Liver (tissue), 9 donors: Measurements from ENCODE around the gene CARD8. TPM values are rescaled to one million over a fixed set of nuclear protein-coding genes. Genes with fewer than 3 reads are reported as not detected.

Experiments used
- DNase-seq: peaks from one replicate; pipeline ENCODE4 v3.0.0-alpha.2; 2017; ENCODE audit warnings: low spot score
- H3K27ac ChIP-seq, 2 donors: one replicate each; pipeline ENCODE4 v1.7.0; 2013; ENCODE audit warnings: inconsistent platforms in 2 of 2, low read length in 2 of 2, control low read depth in 1 of 2, low read depth in 1 of 2, mild to moderate bottlenecking in 1 of 2
- H3K27me3 ChIP-seq, 4 donors: one replicate each; pipeline versions ENCODE4 v1.6.1 to v1.7.0; 2013; ENCODE audit warnings: low read length in 3 of 4, inconsistent platforms in 1 of 4, mild to moderate bottlenecking in 1 of 4, moderate library complexity in 1 of 4; ENCODE audit not compliant: control insufficient read depth in 4 of 4, insufficient read depth in 4 of 4
- H3K36me3 ChIP-seq, 4 donors: one replicate each; pipeline versions ENCODE4 v1.6.1 to v1.7.0; 2013; ENCODE audit warnings: low read length in 3 of 4, mild to moderate bottlenecking in 3 of 4, low read depth in 1 of 4, moderate library complexity in 1 of 4; ENCODE audit not compliant: control insufficient read depth in 4 of 4, insufficient read depth in 3 of 4
- H3K4me1 ChIP-seq, 4 donors: one replicate each; pipeline versions ENCODE4 v1.6.1 to v1.7.0; 2013; ENCODE audit warnings: low read length in 3 of 4, mild to moderate bottlenecking in 3 of 4, moderate library complexity in 1 of 4; ENCODE audit not compliant: control insufficient read depth in 4 of 4, insufficient read depth in 4 of 4
- H3K4me3 ChIP-seq, 3 donors: one replicate each; pipeline versions ENCODE4 v1.6.1 to v1.7.0; 2013; ENCODE audit warnings: low read length in 3 of 3, control low read depth in 1 of 3, low read depth in 1 of 3, mild to moderate bottlenecking in 1 of 3
- H3K9ac ChIP-seq, 2 donors: one replicate each; pipeline ENCODE4 v1.7.0; 2013; ENCODE audit warnings: low read length in 2 of 2, mild to moderate bottlenecking in 2 of 2, moderate library complexity in 2 of 2, control low read depth in 1 of 2, low read depth in 1 of 2
- H3K9me3 ChIP-seq, 4 donors: one replicate each; pipeline versions ENCODE4 v1.6.1 to v1.7.0; 2013; ENCODE audit warnings: low read length in 3 of 4; ENCODE audit not compliant: control insufficient read depth in 4 of 4
- ATF3 ChIP-seq: IDR thresholded peaks from 2 replicates; pipeline ENCODE4 v1.6.1; 2016; ENCODE audit warnings: antibody characterized with exemption
- CTCF ChIP-seq: fragments of 150-350 bp; IDR thresholded peaks from 2 replicates; pipeline ENCODE4 v1.5.1; 2017; ENCODE audit warnings: improper control_type of control experiment, low read depth, low read length; ENCODE audit not compliant: missing input control
- EGR1 ChIP-seq, 2 donors: IDR thresholded peaks; 2 replicates each; pipeline ENCODE4 v1.6.1; 2016 to 2018; ENCODE audit warnings: antibody characterized with exemption in 2 of 2, low read depth in 2 of 2
- FOXA1 ChIP-seq: IDR thresholded peaks from 2 replicates; pipeline ENCODE4 v1.6.1; 2016; ENCODE audit warnings: antibody characterized with exemption
- FOXA2 ChIP-seq: IDR thresholded peaks from 2 replicates; pipeline ENCODE4 v1.6.1; 2016; ENCODE audit warnings: antibody characterized with exemption
- GABPA ChIP-seq, 2 donors: IDR thresholded peaks in 1 of 2; conservative IDR thresholded peaks in 1 of 2; 2 replicates each; pipeline ENCODE4 v1.6.1; 2016; ENCODE audit warnings: antibody characterized with exemption in 2 of 2, mild to moderate bottlenecking in 1 of 2, moderate library complexity in 1 of 2
- HNF4A ChIP-seq, 2 donors: conservative IDR thresholded peaks; 2 replicates each; pipeline ENCODE4 v1.6.1; 2016; ENCODE audit warnings: antibody characterized with exemption in 2 of 2, mild to moderate bottlenecking in 2 of 2
- HNF4G ChIP-seq: IDR thresholded peaks from 2 replicates; pipeline ENCODE4 v1.6.1; 2016; ENCODE audit warnings: antibody characterized with exemption
- JUND ChIP-seq, 2 donors: IDR thresholded peaks; 2 replicates each; pipeline ENCODE4 v1.6.1; 2016; ENCODE audit warnings: antibody characterized with exemption in 2 of 2
- MAX ChIP-seq: IDR thresholded peaks from 2 replicates; pipeline ENCODE4 v1.6.1; 2016; ENCODE audit warnings: antibody characterized with exemption
- NR2F2 ChIP-seq: IDR thresholded peaks from 2 replicates; pipeline ENCODE4 v1.6.1; 2016; ENCODE audit warnings: antibody characterized with exemption
- RAD21 ChIP-seq, 2 donors: IDR thresholded peaks; 2 replicates each; pipeline ENCODE4 v1.6.1; 2016; ENCODE audit warnings: antibody characterized with exemption in 2 of 2, mild to moderate bottlenecking in 2 of 2
- REST ChIP-seq: IDR thresholded peaks from 2 replicates; pipeline ENCODE4 v1.6.1; 2016; ENCODE audit warnings: antibody characterized with exemption, mild to moderate bottlenecking
- RXRA ChIP-seq, 2 donors: IDR thresholded peaks; 2 replicates each; pipeline ENCODE4 v1.6.1; 2017 to 2018; ENCODE audit warnings: antibody characterized with exemption in 2 of 2, mild to moderate bottlenecking in 1 of 2
- SP1 ChIP-seq: IDR thresholded peaks from 2 replicates; pipeline ENCODE4 v1.6.1; 2018; ENCODE audit warnings: antibody characterized with exemption, mild to moderate bottlenecking
- TAF1 ChIP-seq: conservative IDR thresholded peaks from 2 replicates; pipeline ENCODE4 v1.6.1; 2016; ENCODE audit warnings: antibody characterized with exemption, mild to moderate bottlenecking
- YY1 ChIP-seq: IDR thresholded peaks from 2 replicates; pipeline ENCODE4 v1.6.1; 2016; ENCODE audit warnings: antibody characterized with exemption, mild to moderate bottlenecking
- ZBTB33 ChIP-seq: IDR thresholded peaks from 2 replicates; pipeline ENCODE4 v1.6.1; 2016; ENCODE audit warnings: antibody characterized with exemption
- WGBS: extraction: QIAGEN DNeasy Blood & Tissue Kit; methylation state at CpG from one replicate; pipeline ENCODE4 v1.1.7; 2013; 5-methylcytosine and 5-hydroxymethylcytosine counted together
- polyA plus RNA-seq, 2 donors: library from polyadenylated mRNA; stranded (reverse) in 1 of 2; unstranded in 1 of 2; fragments of 200-250 nt in 1 of 2; fragments of >200 nt in 1 of 2; fragmentation: Nextera tagmentation in 1 of 2; extraction: Ambion mirVana in 1 of 2; gene quantifications; one replicate each; pipeline versions ENCODE4 v1.2.1 to v1.2.3, GENCODE V29; 2013 to 2015
- total RNA-seq, 2 donors: library from RNA; depleted of rRNA; stranded (reverse); fragments of >200 nt; gene quantifications; one replicate each; pipeline ENCODE4 v1.2.3, GENCODE V29; 2014
- donor health status: healthy.
- donor health status: healthy.
- donor health status: healthy.
- donor health status: healthy.
- donor health status: healthy.

Gene CARD8
- total and polyA plus RNA-seq, 4 donors, result 9.4 to 36.3 (median 22.4) TPM

GRCh38 chr19:48186541-48186991 lies 69.1 kb downstream of the CARD8 start (continued):
- TF ChIP-seq MAX, result no peak
- TF ChIP-seq GABPA (IDR thresholded peaks at IDR 0.05 in 1 of 2, conservative IDR thresholded peaks at IDR 0.05 in 1 of 2), result no peak
- no peak for TF ChIP-seq YY1
- no peak for TF ChIP-seq ATF3
- TF ChIP-seq SP1, result no peak
- no peak for TF ChIP-seq RAD21 (IDR thresholded peaks at IDR 0.05)
- no peak for TF ChIP-seq HNF4G
- TF ChIP-seq NR2F2, result no peak

- DNase-seq, result no peak
- Histone ChIP-seq H3K4me3 (no peak overlapping the region), H3K36me3 (peaks cover 0 to 2% (median under 1%) of the 10 kb centered on the region in 4 donors), H3K4me1 (no peaks in the 10 kb centered on the region), H3K27me3 (no peaks in the 10 kb centered on the region), H3K9ac (no peak overlapping the region), H3K27ac (no peak overlapping the region), H3K9me3 (peaks cover 2 to 8% (median 4%) of the 10 kb centered on the region in 4 donors)
- 89% methylated on average over 5 of the region's 5 CpGs for WGBS
- TF ChIP-seq EGR1 (IDR thresholded peaks at IDR 0.05; ENCODE audit: low read depth in 2 of 2) (no peak), NR2F2 (no peak), JUND (IDR thresholded peaks at IDR 0.05) (no peak), YY1 (no peak), TAF1 (no peak), ZBTB33 (no peak), ATF3 (no peak), GABPA (IDR thresholded peaks at IDR 0.05 in 1 of 2, conservative IDR thresholded peaks at IDR 0.05 in 1 of 2) (no peak), HNF4A (conservative IDR thresholded peaks at IDR 0.05) (no peak), FOXA2 (no peak), SP1 (no peak), CTCF (no peak), FOXA1 (no peak), RAD21 (IDR thresholded peaks at IDR 0.05) (no peak), HNF4G (no peak), MAX (no peak), REST (no peak), RXRA (IDR thresholded peaks at IDR 0.05) (no peak)
Observed at GRCh38 chr19:48186015-48186414, 69.7 kb downstream of the CARD8 start.
